CD4-positive, alpha-beta T cell (primary cell): ENCODE measurements around the gene MEG3. TPM values are rescaled to one million over a fixed set of nuclear protein-coding genes. Genes with fewer than 3 reads are reported as not detected.

Experiments
- ATAC-seq: fragments of 200-7000 bp; cut with Tn5 transposase; one replicate; pipeline ENCODE4 v1.10.0; 2022; ENCODE audit warnings: mild to moderate bottlenecking; ENCODE audit not compliant: poor library complexity
- CTCF ChIA-PET: fragments of 350-600 bp; sonication (Branson Sonifier 250); formaldehyde crosslinking; loops from one replicate; lab custom pipeline; 2021; ENCODE audit warnings: antibody characterized with exemption, inconsistent platforms; lab: Charles Lee
- POLR2A ChIA-PET: fragments of 350-600 bp; sonication (Branson Sonifier 250); formaldehyde crosslinking; loops from one replicate; lab custom pipeline; 2021; ENCODE audit warnings: antibody characterized with exemption, inconsistent platforms; lab: Charles Lee
- DNase-seq, 14 experiments: peaks; one replicate each; pipeline ENCODE4 v3.0.0-alpha.2; 2013 to 2020; ENCODE audit warnings: mixed read lengths in 2 of 14
- H3K27ac ChIP-seq, 2 donors: one replicate each; pipeline versions ENCODE4 v1.5.1 to v1.7.0; 2013; ENCODE audit warnings: low read length in 2 of 2, low read depth in 1 of 2, mild to moderate bottlenecking in 1 of 2
- H3K27me3 ChIP-seq, 2 experiments: 1 replicate in 1 of 2; 2 replicates in 1 of 2; pipeline versions ENCODE4 v1.6.1 to v1.7.0; 2013; ENCODE audit warnings: low read length in 2 of 2, control low read depth in 1 of 2, mild to moderate bottlenecking in 1 of 2, moderate library complexity in 1 of 2; ENCODE audit not compliant: insufficient read depth in 2 of 2, control insufficient read depth in 1 of 2
- H3K36me3 ChIP-seq: one replicate; pipeline ENCODE4 v1.6.1; 2013; ENCODE audit warnings: low read length, control low read depth; ENCODE audit not compliant: insufficient read depth
- H3K4me1 ChIP-seq: one replicate; pipeline ENCODE4 v1.6.1; 2013; ENCODE audit warnings: low read length, control low read depth; ENCODE audit not compliant: insufficient read depth
- H3K4me3 ChIP-seq: one replicate; pipeline ENCODE4 v1.5.1; 2013; ENCODE audit warnings: mild to moderate bottlenecking, low read length, moderate library complexity
- H3K9me3 ChIP-seq, 2 experiments: 1 replicate in 1 of 2; 2 replicates in 1 of 2; pipeline versions ENCODE4 v1.6.1 to v1.7.0; 2013; ENCODE audit warnings: low read length in 2 of 2, mild to moderate bottlenecking in 2 of 2, control low read depth in 1 of 2, moderate library complexity in 1 of 2; ENCODE audit not compliant: control insufficient read depth in 1 of 2, insufficient read depth in 1 of 2
- H3K27ac Mint-ChIP-seq: one replicate; pipeline ENCODE4 v1.8.0; 2020; ENCODE audit warnings: mixed read lengths
- H3K27me3 Mint-ChIP-seq: one replicate; pipeline ENCODE4 v1.8.0; 2021; ENCODE audit warnings: mixed read lengths
- H3K36me3 Mint-ChIP-seq: one replicate; pipeline ENCODE4 v1.8.0; 2021; ENCODE audit warnings: low read depth, mixed read lengths
- H3K4me1 Mint-ChIP-seq: one replicate; pipeline ENCODE4 v1.8.0; 2021; ENCODE audit warnings: low read depth, mixed read lengths
- H3K4me3 Mint-ChIP-seq: one replicate; pipeline ENCODE4 v1.8.0; 2020; ENCODE audit warnings: mild to moderate bottlenecking, mixed read lengths
- H3K9me3 Mint-ChIP-seq: one replicate; pipeline ENCODE4 v1.8.0; 2020; ENCODE audit warnings: mixed read lengths
- CTCF ChIP-seq: fragments of 200-600 bp; IDR thresholded peaks from one replicate; pipeline ENCODE4 v1.8.0; 2022; ENCODE audit warnings: antibody characterized with exemption, mild to moderate bottlenecking
- intact Hi-C, 2 experiments: fragments of 100-400 bp; cut with DNase I in 1 of 2; cut with micrococcal nuclease in 1 of 2; formaldehyde crosslinking; loops; one replicate each; pipeline versions ENCODE4 v1.15.1 to v1.9.0; 2023 to 2025; cut with DNase I, micrococcal nuclease
- total RNA-seq, 174 experiments: library from RNA in 2 of 174; stranded (reverse) in 2 of 174; gene quantifications; one replicate each; pipeline ENCODE4 v1.2.3 and lab custom pipeline; 2021 to 2026

The MEG3 gene
- total RNA-seq, 2 experiments from 2014 or later: not detected

GRCh38 chr14:100905166-100905565, 79.2 kb downstream of the MEG3 start:
- no peaks in the 10 kb centered on the region for H3K36me3 ChIP-seq
- Mint-ChIP-seq H3K9me3 (no peaks in the 10 kb centered on the region), H3K27me3 (peaks cover 39% of the 10 kb centered on the region), H3K4me1 (no peaks in the 10 kb centered on the region), H3K27ac (no peak overlapping the region), H3K4me3 (no peak overlapping the region), H3K36me3 (no peaks in the 10 kb centered on the region)
- intact Hi-C loops: no loop called here
- TF ChIP-seq CTCF: no peak
- POLR2A ChIA-PET: no interaction called here
- DNase-seq: no peak
- ATAC-seq: no peak
- CTCF ChIA-PET: no interaction called here
- H3K9me3 ChIP-seq: peaks cover 0 to 18% of the 10 kb centered on the region in 2 experiments
- no peak overlapping the region for H3K27ac ChIP-seq
- peaks cover 23 to 39% of the 10 kb centered on the region in 2 experiments for H3K27me3 ChIP-seq
- no peak overlapping the region for H3K4me3 ChIP-seq
- H3K4me1 ChIP-seq: no peaks in the 10 kb centered on the region

- ATAC-seq (no peak), DNase-seq (peak in 1 of 14 experiments; percentile 4)
- Histone ChIP-seq H3K4me1 (no peaks in the 10 kb centered on the region), H3K4me3 (no peak overlapping the region), H3K27ac (no peak overlapping the region), H3K9me3 (peaks cover 0 to 10% of the 10 kb centered on the region in 2 experiments), H3K36me3 (no peaks in the 10 kb centered on the region), H3K27me3 (peaks cover 17 to 27% of the 10 kb centered on the region in 2 experiments)
- Mint-ChIP-seq H3K27me3 (peaks cover 28% of the 10 kb centered on the region), H3K9me3 (no peaks in the 10 kb centered on the region), H3K36me3 (no peaks in the 10 kb centered on the region), H3K4me3 (no peak overlapping the region), H3K4me1 (no peaks in the 10 kb centered on the region), H3K27ac (no peak overlapping the region)
- intact Hi-C loops: no loop called here
- CTCF ChIA-PET: no interaction called here
- POLR2A ChIA-PET: no interaction called here
- no peak for TF ChIP-seq CTCF
Observed at GRCh38 chr14:100906420-100906819, 80.5 kb downstream of the MEG3 start.

GRCh38 chr14:100907240-100907639, 81.3 kb downstream of the MEG3 start:
- Mint-ChIP-seq H3K27me3 (peaks cover 21% of the 10 kb centered on the region), H3K27ac (no peak overlapping the region), H3K36me3 (no peaks in the 10 kb centered on the region), H3K4me3 (no peak overlapping the region), H3K4me1 (no peaks in the 10 kb centered on the region), H3K9me3 (no peaks in the 10 kb centered on the region)
- H3K9me3 ChIP-seq: peaks cover 0 to 2% of the 10 kb centered on the region in 2 experiments
- peaks cover 12 to 23% of the 10 kb centered on the region in 2 experiments for H3K27me3 ChIP-seq
- no peak for TF ChIP-seq CTCF
- H3K36me3 ChIP-seq: no peaks in the 10 kb centered on the region
- no peak overlapping the region for H3K4me3 ChIP-seq
- H3K4me1 ChIP-seq: no peaks in the 10 kb centered on the region
- ATAC-seq (no peak), DNase-seq (no peak)
- CTCF ChIA-PET: no interaction called here
- intact Hi-C loops: no loop called here
- POLR2A ChIA-PET: no interaction called here
- no peak overlapping the region for H3K27ac ChIP-seq
